NCI-H526 (cell line): ENCODE data around the gene TSPOAP1.

ENCODE experiments used
- DNase-seq, 2 experiments: peaks; one replicate each; lab custom pipeline; 2025; lab: John Stamatoyannopoulos, UW

TSPOAP1 gene

GRCh38 chr17:58316260-58316960, 12.2 kb downstream of the TSPOAP1 start:
- no peak for DNase-seq

- DNase-seq, result no peak
Measured at GRCh38 chr17:58315750-58316149, 12.8 kb downstream of the TSPOAP1 start.

GRCh38 chr17:58315281-58315711, 13.3 kb downstream of the TSPOAP1 start:
- no peak for DNase-seq

GRCh38 chr17:58314706-58315015, 13.9 kb downstream of the TSPOAP1 start:
- no peak for DNase-seq

- no peak for DNase-seq
Measured at GRCh38 chr17:58313815-58314705, 14.5 kb downstream of the TSPOAP1 start.

GRCh38 chr17:58312829-58313228, 15.8 kb downstream of the TSPOAP1 start:
- no peak for DNase-seq

- no peak for DNase-seq
Measured at GRCh38 chr17:58312021-58312630, 16.5 kb downstream of the TSPOAP1 start.

- no peak for DNase-seq
Measured at GRCh38 chr17:58311429-58311894, 17.1 kb downstream of the TSPOAP1 start.

GRCh38 chr17:58310511-58311428, 17.8 kb downstream of the TSPOAP1 start:
- DNase-seq, result no peak

GRCh38 chr17:58309918-58310259, 18.7 kb downstream of the TSPOAP1 start:
- no peak for DNase-seq

- DNase-seq, result no peak
Measured at GRCh38 chr17:58308985-58309917, 19.3 kb downstream of the TSPOAP1 start.

GRCh38 chr17:58308173-58308984, 20.2 kb downstream of the TSPOAP1 start:
- DNase-seq, result peak in 1 of 2 experiments; percentile 35

GRCh38 chr17:58307468-58308172, 21.0 kb downstream of the TSPOAP1 start:
- no peak for DNase-seq

- DNase-seq, result no peak
Measured at GRCh38 chr17:58306131-58306951, 22.3 kb downstream of the TSPOAP1 start.

- no peak for DNase-seq
Measured at GRCh38 chr17:58305626-58306025, 23.0 kb downstream of the TSPOAP1 start.

- DNase-seq, result no peak
Measured at GRCh38 chr17:58304750-58305486, 23.7 kb downstream of the TSPOAP1 start.

GRCh38 chr17:58303971-58304749, 24.4 kb downstream of the TSPOAP1 start:
- DNase-seq, result peak; percentile 90
